HUES64 (cell line): ENCODE results near the gene IQGAP2.

ENCODE experiments used
- H3K27ac ChIP-seq: 2 replicates; pipeline ENCODE4 v1.7.0; 2013; ENCODE audit warnings: low read depth, low read length, inconsistent platforms
- H3K27me3 ChIP-seq: 2 replicates; pipeline ENCODE4 v1.6.1; 2013; ENCODE audit warnings: mild to moderate bottlenecking, low read length; ENCODE audit not compliant: insufficient read depth
- H3K36me3 ChIP-seq: 2 replicates; pipeline ENCODE4 v1.6.1; 2013; ENCODE audit warnings: mild to moderate bottlenecking, low read length; ENCODE audit not compliant: insufficient read depth
- H3K4me1 ChIP-seq: 2 replicates; pipeline ENCODE4 v1.6.1; 2013; ENCODE audit warnings: mild to moderate bottlenecking, low read length, moderate library complexity; ENCODE audit not compliant: insufficient read depth
- H3K4me3 ChIP-seq: 2 replicates; pipeline ENCODE4 v1.5.1; 2013; ENCODE audit warnings: mild to moderate bottlenecking, low read length, moderate library complexity
- H3K9ac ChIP-seq: 2 replicates; pipeline ENCODE4 v1.6.1; 2013; ENCODE audit warnings: mild to moderate bottlenecking, low read depth, low read length
- H3K9me3 ChIP-seq: 2 replicates; pipeline ENCODE4 v1.6.1; 2013; ENCODE audit warnings: low read depth, low read length; ENCODE audit not compliant: insufficient read depth
- WGBS: fragments of 150-250, 120-280 bp; methylation state at CpG from one replicate; pipeline ENCODE4 v1.1.7; 2013; ENCODE audit warnings: missing lambda C conversion rate; 5-methylcytosine and 5-hydroxymethylcytosine counted together

Gene IQGAP2

GRCh38 chr5:76471406-76471805 is 68.3 kb downstream of the IQGAP2 start:
- peaks cover 15% of the 10 kb centered on the region for H3K9me3 ChIP-seq
- no peaks in the 10 kb centered on the region for H3K27me3 ChIP-seq
- no peak overlapping the region for H3K27ac ChIP-seq
- WGBS, result 100% methylated on average over 1 of the region's 1 CpG
- H3K4me3 ChIP-seq, result no peak overlapping the region
- H3K9ac ChIP-seq, result no peak overlapping the region
- peaks cover 11% of the 10 kb centered on the region for H3K4me1 ChIP-seq
- no peaks in the 10 kb centered on the region for H3K36me3 ChIP-seq

GRCh38 chr5:76471987-76472334 is 68.9 kb downstream of the IQGAP2 start:
- no peak overlapping the region for H3K9ac ChIP-seq
- H3K36me3 ChIP-seq, result no peaks in the 10 kb centered on the region
- 89% methylated on average over 6 of the region's 6 CpGs for WGBS

GRCh38 chr5:76472335-76473008 is 69.4 kb downstream of the IQGAP2 start:
- Histone ChIP-seq H3K27ac (no peak overlapping the region), H3K27me3 (no peaks in the 10 kb centered on the region), H3K9ac (no peak overlapping the region), H3K4me1 (peaks cover 11% of the 10 kb centered on the region), H3K36me3 (no peaks in the 10 kb centered on the region), H3K9me3 (peaks cover 15% of the 10 kb centered on the region), H3K4me3 (no peak overlapping the region)
- 88% methylated on average over 7 of the region's 7 CpGs for WGBS

More at GRCh38 chr5:76471987-76472334, 68.9 kb downstream of the IQGAP2 start:
- H3K9me3 ChIP-seq, result peaks cover 15% of the 10 kb centered on the region
- no peak overlapping the region for H3K27ac ChIP-seq
- peaks cover 11% of the 10 kb centered on the region for H3K4me1 ChIP-seq
- no peak overlapping the region for H3K4me3 ChIP-seq
- no peaks in the 10 kb centered on the region for H3K27me3 ChIP-seq

GRCh38 chr5:76473009-76473336 is 69.9 kb downstream of the IQGAP2 start:
- no peak overlapping the region for H3K9ac ChIP-seq
- peaks cover 15% of the 10 kb centered on the region for H3K9me3 ChIP-seq
- 98% methylated on average over 2 of the region's 2 CpGs for WGBS
- no peak overlapping the region for H3K27ac ChIP-seq
- H3K36me3 ChIP-seq, result no peaks in the 10 kb centered on the region
- H3K27me3 ChIP-seq, result no peaks in the 10 kb centered on the region
- H3K4me1 ChIP-seq, result peaks cover 11% of the 10 kb centered on the region
- H3K4me3 ChIP-seq, result no peak overlapping the region

- Histone ChIP-seq H3K4me1 (peaks cover 11% of the 10 kb centered on the region), H3K4me3 (no peak overlapping the region), H3K9me3 (peaks cover 15% of the 10 kb centered on the region), H3K27me3 (no peaks in the 10 kb centered on the region), H3K9ac (no peak overlapping the region), H3K36me3 (no peaks in the 10 kb centered on the region), H3K27ac (no peak overlapping the region)
- 79% methylated on average over 3 of the region's 3 CpGs for WGBS
These were observed 70.6 kb downstream of the IQGAP2 start for GRCh38 chr5:76473661-76474060.

GRCh38 chr5:76474377-76474776 is 71.3 kb downstream of the IQGAP2 start:
- H3K27me3 ChIP-seq, result no peaks in the 10 kb centered on the region
- H3K27ac ChIP-seq, result no peak overlapping the region
- 90% methylated on average over 2 of the region's 2 CpGs for WGBS
- H3K9ac ChIP-seq, result no peak overlapping the region
- H3K4me3 ChIP-seq, result no peak overlapping the region
- H3K9me3 ChIP-seq, result peaks cover 15% of the 10 kb centered on the region
- peaks cover 11% of the 10 kb centered on the region for H3K4me1 ChIP-seq
- no peaks in the 10 kb centered on the region for H3K36me3 ChIP-seq

- peaks cover 13% of the 10 kb centered on the region for H3K4me1 ChIP-seq
- H3K9ac ChIP-seq, result no peak overlapping the region
- H3K4me3 ChIP-seq, result no peak overlapping the region
- 87% methylated on average over 3 of the region's 3 CpGs for WGBS
- H3K36me3 ChIP-seq, result no peaks in the 10 kb centered on the region
- H3K27ac ChIP-seq, result no peak overlapping the region
- no peaks in the 10 kb centered on the region for H3K27me3 ChIP-seq
- peaks cover 12% of the 10 kb centered on the region for H3K9me3 ChIP-seq
These were observed 72.3 kb downstream of the IQGAP2 start for GRCh38 chr5:76475385-76475784.

- Histone ChIP-seq H3K9ac (no peak overlapping the region), H3K4me3 (no peak overlapping the region), H3K27ac (no peak overlapping the region), H3K4me1 (peaks cover 14% of the 10 kb centered on the region), H3K27me3 (no peaks in the 10 kb centered on the region), H3K9me3 (peaks cover 8% of the 10 kb centered on the region), H3K36me3 (no peaks in the 10 kb centered on the region)
- WGBS, result 93% methylated on average over 2 of the region's 2 CpGs
These were observed 72.9 kb downstream of the IQGAP2 start for GRCh38 chr5:76475936-76476335.

GRCh38 chr5:76476474-76477038 is 73.5 kb downstream of the IQGAP2 start:
- H3K27ac ChIP-seq, result no peak overlapping the region
- 85% methylated on average over 1 of the region's 3 CpGs for WGBS
- peaks cover 16% of the 10 kb centered on the region for H3K4me1 ChIP-seq
- peaks cover 1% of the 10 kb centered on the region; the same call in 1 of the 2 replicates for H3K9me3 ChIP-seq
- no peaks in the 10 kb centered on the region for H3K36me3 ChIP-seq
- H3K4me3 ChIP-seq, result no peak overlapping the region
- no peak overlapping the region for H3K9ac ChIP-seq
- H3K27me3 ChIP-seq, result no peaks in the 10 kb centered on the region

- no peak overlapping the region for H3K9ac ChIP-seq
- peaks cover 21% of the 10 kb centered on the region for H3K4me1 ChIP-seq
- H3K27me3 ChIP-seq, result no peaks in the 10 kb centered on the region
- H3K36me3 ChIP-seq, result no peaks in the 10 kb centered on the region
- no peak overlapping the region for H3K4me3 ChIP-seq
- H3K27ac ChIP-seq, result no peak overlapping the region
- H3K9me3 ChIP-seq, result no peaks in the 10 kb centered on the region
- 100% methylated on average over 2 of the region's 2 CpGs for WGBS
These were observed 74.0 kb downstream of the IQGAP2 start for GRCh38 chr5:76477061-76477460.

GRCh38 chr5:76477571-76477970 is 74.5 kb downstream of the IQGAP2 start:
- Histone ChIP-seq H3K27me3 (no peaks in the 10 kb centered on the region), H3K4me1 (peaks cover 24% of the 10 kb centered on the region), H3K9me3 (no peaks in the 10 kb centered on the region), H3K27ac (no peak overlapping the region), H3K4me3 (no peak overlapping the region), H3K9ac (no peak overlapping the region), H3K36me3 (no peaks in the 10 kb centered on the region)

GRCh38 chr5:76479281-76479680 is 76.2 kb downstream of the IQGAP2 start:
- Histone ChIP-seq H3K9ac (no peak overlapping the region), H3K27ac (no peak overlapping the region), H3K9me3 (no peaks in the 10 kb centered on the region), H3K27me3 (no peaks in the 10 kb centered on the region), H3K4me1 (peaks cover 39% of the 10 kb centered on the region), H3K36me3 (no peaks in the 10 kb centered on the region), H3K4me3 (no peak overlapping the region)
- WGBS, result 91% methylated on average over 4 of the region's 4 CpGs
